DMS114 treated with DMSO at 0.1 percent for 48 hours (cell line): ENCODE results near the gene SLC25A1.
"Not testable (repeated sequence)": the region's sequence is repeated elsewhere in the genome, so short reads cannot be mapped to it uniquely, and the experiment has no call there.

ENCODE experiments used
- DNase-seq: peaks from one replicate; lab custom pipeline; 2025; ENCODE audit not compliant: unreplicated experiment; lab: John Stamatoyannopoulos, UW

The SLC25A1 gene

GRCh38 chr22:19206287-19206686 is 27.8 kb upstream of the SLC25A1 start:
- no peak for DNase-seq

GRCh38 chr22:19204640-19205039 is 26.1 kb upstream of the SLC25A1 start:
- DNase-seq, result no peak

- no peak for DNase-seq
Observed at GRCh38 chr22:19203834-19204233, 25.3 kb upstream of the SLC25A1 start.

- not testable (repeated sequence) for DNase-seq
Observed at GRCh38 chr22:19202799-19203186, 24.3 kb upstream of the SLC25A1 start.

- DNase-seq, result peak; percentile 59
Observed at GRCh38 chr22:19201869-19202798, 23.6 kb upstream of the SLC25A1 start.

GRCh38 chr22:19201130-19201868 is 22.8 kb upstream of the SLC25A1 start:
- DNase-seq, result no peak

GRCh38 chr22:19199479-19199878 is 20.9 kb upstream of the SLC25A1 start:
- DNase-seq, result no peak

GRCh38 chr22:19197997-19198865 is 19.7 kb upstream of the SLC25A1 start:
- DNase-seq, result no peak

- DNase-seq, result no peak
Observed at GRCh38 chr22:19196841-19197612, 18.5 kb upstream of the SLC25A1 start.

- no peak for DNase-seq
Observed at GRCh38 chr22:19195796-19196731, 17.5 kb upstream of the SLC25A1 start.

- no peak for DNase-seq
Observed at GRCh38 chr22:19194766-19195536, 16.4 kb upstream of the SLC25A1 start.

- DNase-seq, result no peak
Observed at GRCh38 chr22:19193879-19194278, 15.3 kb upstream of the SLC25A1 start.

GRCh38 chr22:19187716-19188563 is 9.4 kb upstream of the SLC25A1 start:
- DNase-seq, result no peak

GRCh38 chr22:19184276-19184997 is 5.9 kb upstream of the SLC25A1 start:
- DNase-seq, result no peak

GRCh38 chr22:19183216-19183615 is 4.7 kb upstream of the SLC25A1 start:
- DNase-seq, result no peak

GRCh38 chr22:19182472-19183157 is 4.1 kb upstream of the SLC25A1 start:
- no peak for DNase-seq
